Measurements from ENCODE around the gene ATP6V1A. TPM values are rescaled to one million over a fixed set of nuclear protein-coding genes. Genes with fewer than 3 reads are reported as not detected.

ATP6V1A gene
- polyA plus RNA-seq, 1 of the 3 experiments (the other 2 are of a cell fraction) = 12.1 TPM

- Histone ChIP-seq H3K27me3 (ENCODE audit: insufficient read depth) (no peaks in the 10 kb centered on the region), H3F3A (replicated peaks; ENCODE audit: insufficient read depth) (peaks cover 17% of the 10 kb centered on the region), H3K4me1 (ENCODE audit: control insufficient read depth in 1 of 2, insufficient read depth in 2 of 2, low read depth in 1 of 2, low read length in 1 of 2) (peaks cover 0 to 5% of the 10 kb centered on the region in 2 experiments; a peak in 1 of 4 replicates), H3K4me3 (ENCODE audit: low read depth in 2 of 2, low read length in 1 of 2) (no peak overlapping the region), H2AFZ (ENCODE audit: low read depth) (no peak overlapping the region), H3K36me3 (replicated peaks in 1 of 2; ENCODE audit: control insufficient read depth in 1 of 2, insufficient read depth in 2 of 2, low read length in 1 of 2) (peaks cover 54 to 57% of the 10 kb centered on the region in 2 experiments), H3K27ac (ENCODE audit: low read depth in 2 of 2, low read length in 1 of 2) (no peak overlapping the region; a peak in 1 of 4 replicates), H3K4me2 (no peak overlapping the region), H3K9me3 (no peaks in the 10 kb centered on the region), H3K79me2 (ENCODE audit: insufficient read depth) (peaks cover under 1% of the 10 kb centered on the region; the same call in 1 of the 2 replicates), H3K9ac (no peak overlapping the region), H3K9me2 (no peaks in the 10 kb centered on the region), H4K20me1 (ENCODE audit: insufficient read depth) (no peaks in the 10 kb centered on the region)
- CTCF ChIA-PET = interaction anchor here (0.8 kb wide), 1 partner anchor 18 kb away, joined by 4 read pairs; no protein-coding TSS in a partner anchor
- no peak for TF ChIP-seq JUND (IDR thresholded peaks at IDR 0.05)
- TF ChIP-seq REST (IDR thresholded peaks at IDR 0.05; ENCODE audit: low read depth, low read length) = no peak
- no peak for TF ChIP-seq PBX3 (IDR thresholded peaks at IDR 0.05)
- no peak for TF ChIP-seq FOSL2 (IDR thresholded peaks at IDR 0.05; ENCODE audit: borderline replicate concordance, low read depth)
- TF ChIP-seq SIN3A (IDR thresholded peaks at IDR 0.05; ENCODE audit: borderline replicate concordance, low read depth, low read length) = no peak
- TF ChIP-seq CHD2 (IDR thresholded peaks at IDR 0.05; ENCODE audit: low read length, partially characterized antibody) = no peak
- TF ChIP-seq ZBTB33 (IDR thresholded peaks at IDR 0.05; ENCODE audit: borderline replicate concordance, low read depth) = no peak
- no peak for TF ChIP-seq EZH2phosphoT487 (IDR thresholded peaks at IDR 0.05; ENCODE audit: borderline replicate concordance, low read depth)
- TF ChIP-seq YY1 (IDR thresholded peaks at IDR 0.05; ENCODE audit: low read depth) = no peak
- POLR2A ChIA-PET = no interaction called here
- DNase-seq = no peak
- WGBS (ENCODE audit: low lambda C conversion rate) = 100% methylated on average over 2 of the region's 3 CpGs
Measured at GRCh38 chr3:113717818-113718217, 29.0 kb upstream of the ATP6V1A start.

GRCh38 chr3:113719294-113719693 lies 27.5 kb upstream of the ATP6V1A start:
- Histone ChIP-seq H3K79me2 (ENCODE audit: insufficient read depth) (peaks cover 15% of the 10 kb centered on the region), H3K27me3 (ENCODE audit: insufficient read depth) (no peaks in the 10 kb centered on the region), H3F3A (replicated peaks; ENCODE audit: insufficient read depth) (peaks cover 14% of the 10 kb centered on the region), H3K36me3 (replicated peaks in 1 of 2; ENCODE audit: control insufficient read depth in 1 of 2, insufficient read depth in 2 of 2, low read length in 1 of 2) (peaks cover 65 to 70% of the 10 kb centered on the region in 2 experiments), H3K9me2 (no peaks in the 10 kb centered on the region), H3K4me3 (ENCODE audit: low read depth in 2 of 2, low read length in 1 of 2) (no peak overlapping the region), H2AFZ (ENCODE audit: low read depth) (no peak overlapping the region), H3K9ac (no peak overlapping the region), H3K4me1 (ENCODE audit: control insufficient read depth in 1 of 2, insufficient read depth in 2 of 2, low read depth in 1 of 2, low read length in 1 of 2) (peaks cover 0 to 5% of the 10 kb centered on the region in 2 experiments; a peak in 1 of 4 replicates), H4K20me1 (ENCODE audit: insufficient read depth) (no peaks in the 10 kb centered on the region), H3K27ac (ENCODE audit: low read depth in 2 of 2, low read length in 1 of 2) (no peak overlapping the region), H3K4me2 (no peak overlapping the region), H3K9me3 (no peaks in the 10 kb centered on the region)
- CTCF ChIA-PET = interaction anchor here (1.2 to 3.8 kb wide), 2 partner anchors 17 to 125 kb away, joined by 3 to 16 read pairs; no protein-coding TSS in a partner anchor
- no peak for DNase-seq
- 94% methylated on average over 1 of the region's 1 CpG for WGBS (ENCODE audit: low lambda C conversion rate)
- POLR2A ChIA-PET = no interaction called here
- TF ChIP-seq FOXJ3 (CRISPR knock-in tag; IDR thresholded peaks at IDR 0.05) (no peak), IRF3 (IDR thresholded peaks at IDR 0.05; ENCODE audit: low read depth, low read length) (no peak), SIN3A (IDR thresholded peaks at IDR 0.05; ENCODE audit: borderline replicate concordance, low read depth, low read length) (no peak), MAX (IDR thresholded peaks at IDR 0.05; ENCODE audit: low read depth) (no peak), TEAD4 (IDR thresholded peaks at IDR 0.05; ENCODE audit: borderline replicate concordance, insufficient read depth) (no peak), NRF1 (IDR thresholded peaks at IDR 0.05; ENCODE audit: low read depth, low read length) (no peak), ZBTB33 (IDR thresholded peaks at IDR 0.05; ENCODE audit: borderline replicate concordance, low read depth) (no peak), POLR2AphosphoS5 (IDR thresholded peaks at IDR 0.05; ENCODE audit: low read depth, low read length) (no peak)
